HEK293T (cell line): ENCODE data around the gene ZNF513.

Experiments used
- BHLHE40 ChIP-seq: fragments of 450-650 bp; IDR thresholded peaks from 2 replicates; pipeline ENCODE4 v1.6.1; 2016; ENCODE audit warnings: mild to moderate bottlenecking, moderate library complexity, borderline replicate concordance
- FOXK2 ChIP-seq: fragments of 450-650 bp; IDR thresholded peaks from 2 replicates; pipeline ENCODE4 v1.6.1; 2016; ENCODE audit warnings: mild to moderate bottlenecking
- HDGF ChIP-seq: fragments of 450-650 bp; IDR thresholded peaks from 2 replicates; pipeline ENCODE4 v1.6.1; 2017; ENCODE audit warnings: antibody characterized with exemption, borderline replicate concordance
- L3MBTL2 ChIP-seq: fragments of 450-650 bp; conservative IDR thresholded peaks from 2 replicates; pipeline ENCODE4 v1.6.1; 2016; ENCODE audit warnings: mild to moderate bottlenecking
- SP1 ChIP-seq: fragments of 450-650 bp; IDR thresholded peaks from 2 replicates; pipeline ENCODE4 v1.6.1; 2017

GRCh38 chr2:27416151-27416550, 35.6 kb upstream of the ZNF513 start:
- TF ChIP-seq L3MBTL2 = no peak
- TF ChIP-seq FOXK2 = no peak
- TF ChIP-seq SP1 = no peak
- TF ChIP-seq HDGF = no peak
- TF ChIP-seq BHLHE40 = no peak
